ENCODE results near the gene DAPK1.

DAPK1 gene

DNA sequence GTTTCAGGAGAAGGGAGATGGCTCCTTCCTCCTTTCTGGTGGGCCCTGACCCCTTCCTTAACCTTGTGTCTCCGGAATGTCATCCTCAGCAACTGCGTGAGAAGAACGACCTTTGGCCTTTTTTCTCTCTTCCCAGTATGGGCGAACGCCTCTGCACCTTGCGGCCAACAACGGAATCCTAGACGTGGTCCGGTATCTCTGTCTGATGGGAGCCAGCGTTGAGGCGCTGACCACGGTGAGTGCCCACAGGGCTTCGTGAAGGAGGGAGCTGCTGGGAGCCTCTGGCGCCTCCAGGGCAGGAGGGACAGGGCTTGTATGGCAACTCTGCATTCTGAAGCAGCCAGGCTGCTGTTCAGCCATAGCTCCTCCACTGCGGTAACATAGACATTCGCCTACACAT is 160.2 kb downstream of the DAPK1 start:
- H3K27me3 Mint-ChIP-seq (ENCODE audit: low read depth) = peaks cover 3% of the 10 kb centered on the region
- H3K4me1 Mint-ChIP-seq (ENCODE audit: low read depth) = no peaks in the 10 kb centered on the region
- no peak overlapping the region for H3K27ac Mint-ChIP-seq
- no peaks in the 10 kb centered on the region for H3K36me3 Mint-ChIP-seq (ENCODE audit: low read depth)
- no peak overlapping the region for H3K4me3 Mint-ChIP-seq
- H3K9me3 Mint-ChIP-seq = no peaks in the 10 kb centered on the region

DNA sequence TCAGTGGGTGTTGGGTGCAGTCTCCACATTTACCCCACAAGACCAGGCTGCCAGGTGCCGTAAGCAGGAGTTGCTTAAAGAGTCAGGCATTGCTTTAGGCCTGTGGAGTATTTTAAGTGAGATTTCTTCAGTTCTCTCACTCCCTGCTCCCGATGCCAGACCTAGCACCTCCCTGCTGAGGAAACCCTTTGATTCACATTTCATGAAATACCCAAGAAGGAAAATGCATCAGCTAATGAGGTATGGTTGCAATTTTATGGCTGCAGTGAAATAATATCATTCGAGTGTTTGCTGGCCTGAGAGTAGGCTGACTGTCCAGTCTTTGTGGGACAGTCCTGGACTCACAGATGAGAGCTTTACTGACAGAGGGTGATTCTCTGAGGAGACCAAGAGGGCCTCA is 160.8 kb downstream of the DAPK1 start:
- H3K36me3 Mint-ChIP-seq (ENCODE audit: low read depth) = no peaks in the 10 kb centered on the region
- H3K4me1 Mint-ChIP-seq (ENCODE audit: low read depth) = no peaks in the 10 kb centered on the region
- no peaks in the 10 kb centered on the region for H3K9me3 Mint-ChIP-seq
- H3K27ac Mint-ChIP-seq = no peak overlapping the region
- H3K4me3 Mint-ChIP-seq = no peak overlapping the region
- peaks cover 3% of the 10 kb centered on the region for H3K27me3 Mint-ChIP-seq (ENCODE audit: low read depth)

DNA sequence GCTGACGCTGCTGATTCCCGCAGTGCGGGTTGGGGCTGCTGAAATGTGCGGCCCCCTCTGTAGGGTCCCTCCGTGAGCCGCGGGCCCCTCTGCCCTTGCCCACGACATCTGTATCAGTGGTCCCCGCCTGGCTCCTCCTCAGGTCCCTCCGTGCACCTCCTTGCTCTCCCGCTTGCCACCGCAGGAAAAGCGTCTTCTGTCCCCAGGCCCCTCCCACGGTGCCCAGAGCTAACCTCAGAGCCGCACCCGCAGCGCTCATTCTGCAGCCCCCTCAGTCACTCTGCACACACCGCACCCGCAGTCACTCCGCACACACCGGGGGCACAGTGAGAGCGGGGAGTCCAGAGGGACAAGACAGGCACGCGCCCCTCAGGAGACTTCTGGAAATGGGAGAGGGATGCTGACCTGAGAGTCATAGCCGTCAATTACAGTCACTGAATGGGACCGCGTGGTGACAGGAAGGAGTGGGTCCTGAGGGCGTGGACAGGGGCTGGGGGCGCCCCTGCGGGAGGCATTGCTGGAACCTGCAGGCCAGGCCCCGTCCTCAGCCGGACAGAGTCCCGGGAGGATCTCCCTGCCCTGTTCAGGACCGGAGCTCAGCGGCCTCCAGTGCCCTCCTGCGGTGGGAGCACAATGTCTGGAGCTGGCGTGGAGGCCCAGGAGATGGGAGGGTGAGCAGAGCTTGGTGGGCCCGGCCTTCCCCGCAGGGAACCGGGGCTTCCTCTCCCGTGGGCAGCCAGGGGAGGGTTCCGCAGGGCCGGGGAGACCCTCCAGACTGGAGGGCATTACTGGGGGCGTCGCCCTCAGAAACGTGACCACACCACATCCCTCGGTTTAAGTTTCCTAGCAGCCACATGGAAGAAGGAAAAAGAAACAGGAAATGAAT is 162.1 kb downstream of the DAPK1 start:
- Mint-ChIP-seq H3K4me3 (no peak overlapping the region), H3K27me3 (ENCODE audit: low read depth) (peaks cover 3% of the 10 kb centered on the region), H3K4me1 (ENCODE audit: low read depth) (no peaks in the 10 kb centered on the region), H3K36me3 (ENCODE audit: low read depth) (no peaks in the 10 kb centered on the region), H3K9me3 (no peaks in the 10 kb centered on the region), H3K27ac (no peak overlapping the region)

DNA sequence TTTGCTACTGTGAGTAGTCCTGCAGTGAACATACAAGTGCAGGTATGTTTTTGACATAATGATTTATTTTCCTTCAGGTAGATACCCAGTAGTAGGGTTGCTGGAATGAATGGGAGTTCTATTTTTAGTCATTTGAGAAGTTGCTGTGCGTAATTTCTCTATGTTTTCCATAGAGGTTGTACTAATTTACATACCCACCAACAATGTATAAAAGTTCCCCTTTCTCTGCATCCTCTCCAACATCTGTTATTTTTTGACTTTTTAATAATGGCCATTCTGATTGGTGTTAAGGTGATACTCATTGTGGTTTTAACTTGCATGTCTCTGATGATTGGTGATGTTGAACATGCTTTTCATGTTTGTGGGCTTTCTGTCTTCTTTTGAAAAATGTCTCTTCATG is 163.6 kb downstream of the DAPK1 start:
- Mint-ChIP-seq H3K36me3 (ENCODE audit: low read depth) (no peaks in the 10 kb centered on the region), H3K27ac (no peak overlapping the region), H3K4me1 (ENCODE audit: low read depth) (no peaks in the 10 kb centered on the region), H3K4me3 (no peak overlapping the region), H3K9me3 (no peaks in the 10 kb centered on the region), H3K27me3 (ENCODE audit: low read depth) (peaks cover 3% of the 10 kb centered on the region)

DNA sequence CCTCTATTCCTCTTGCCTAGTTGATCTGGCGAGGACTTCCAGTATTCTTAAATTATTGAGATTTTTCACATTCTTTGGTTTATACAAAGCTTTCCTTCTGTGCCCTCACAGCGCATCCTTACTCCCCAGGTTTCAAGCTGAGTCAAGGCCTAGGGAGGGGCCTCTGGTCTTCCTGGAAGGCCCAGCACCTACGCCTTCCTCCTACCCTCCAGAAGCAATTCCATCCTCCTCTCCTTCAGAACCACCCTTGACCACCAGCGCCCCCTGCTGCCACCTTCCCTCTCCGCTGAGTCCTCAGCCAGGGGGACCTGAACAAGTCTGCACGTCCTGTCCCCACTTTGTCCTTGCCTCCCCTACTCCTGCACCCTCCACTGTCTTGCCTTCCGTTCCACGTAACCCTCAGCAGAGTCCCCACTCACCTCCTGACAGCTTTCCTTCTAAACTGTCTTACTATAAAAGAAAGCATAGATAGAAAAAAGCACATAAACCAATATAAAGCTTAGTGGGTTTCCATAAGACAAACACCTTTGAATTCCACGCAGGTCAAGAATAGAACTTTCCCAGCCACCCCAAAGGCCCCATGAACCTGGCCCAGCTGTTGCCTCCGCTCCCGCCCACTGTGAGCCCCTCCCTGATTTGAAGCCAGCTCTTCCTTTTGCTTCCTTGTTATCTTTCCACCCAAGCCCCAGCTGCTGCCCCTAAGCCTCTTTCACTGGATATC is 165.3 kb downstream of the DAPK1 start:
- Mint-ChIP-seq H3K27ac (no peak overlapping the region), H3K4me1 (ENCODE audit: low read depth) (no peaks in the 10 kb centered on the region), H3K36me3 (ENCODE audit: low read depth) (no peaks in the 10 kb centered on the region), H3K9me3 (peaks cover 4% of the 10 kb centered on the region), H3K27me3 (ENCODE audit: low read depth) (peaks cover 3% of the 10 kb centered on the region), H3K4me3 (no peak overlapping the region)

DNA sequence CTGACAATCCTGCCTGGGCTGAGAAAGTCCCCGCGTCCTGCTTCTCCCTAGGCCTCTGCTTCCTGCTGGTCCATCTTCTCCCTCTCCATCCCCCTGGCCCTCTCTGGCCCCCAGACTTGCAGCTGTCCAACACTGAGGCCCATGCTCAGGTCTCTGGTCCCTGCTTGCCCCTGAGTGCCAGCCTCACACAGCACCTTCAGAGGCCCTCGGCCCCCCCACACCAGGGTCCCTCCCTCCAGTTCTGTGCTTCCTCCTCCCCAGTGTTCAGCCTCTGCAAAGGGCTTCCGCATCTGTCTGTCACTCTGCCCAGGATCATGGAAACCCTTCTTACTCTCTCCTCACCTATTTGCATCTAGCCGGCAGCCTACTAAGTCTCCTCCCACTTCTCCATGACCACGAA is 165.9 kb downstream of the DAPK1 start:
- H3K27ac Mint-ChIP-seq = no peak overlapping the region

GRCh38 chr9:87664153-87665060 is 166.7 kb downstream of the DAPK1 start:
- H3K27me3 Mint-ChIP-seq (ENCODE audit: low read depth) = peaks cover 3% of the 10 kb centered on the region
- H3K27ac Mint-ChIP-seq = no peak overlapping the region
- no peak overlapping the region for H3K4me3 Mint-ChIP-seq
- H3K9me3 Mint-ChIP-seq = peaks cover 4% of the 10 kb centered on the region
- no peaks in the 10 kb centered on the region for H3K4me1 Mint-ChIP-seq (ENCODE audit: low read depth)
- no peaks in the 10 kb centered on the region for H3K36me3 Mint-ChIP-seq (ENCODE audit: low read depth)

More for the DNA sequence above, 165.9 kb downstream of the DAPK1 start:
- no peaks in the 10 kb centered on the region for H3K4me1 Mint-ChIP-seq (ENCODE audit: low read depth)
- H3K4me3 Mint-ChIP-seq = no peak overlapping the region
- peaks cover 3% of the 10 kb centered on the region for H3K27me3 Mint-ChIP-seq (ENCODE audit: low read depth)
- no peaks in the 10 kb centered on the region for H3K36me3 Mint-ChIP-seq (ENCODE audit: low read depth)
- H3K9me3 Mint-ChIP-seq = peaks cover 4% of the 10 kb centered on the region

DNA sequence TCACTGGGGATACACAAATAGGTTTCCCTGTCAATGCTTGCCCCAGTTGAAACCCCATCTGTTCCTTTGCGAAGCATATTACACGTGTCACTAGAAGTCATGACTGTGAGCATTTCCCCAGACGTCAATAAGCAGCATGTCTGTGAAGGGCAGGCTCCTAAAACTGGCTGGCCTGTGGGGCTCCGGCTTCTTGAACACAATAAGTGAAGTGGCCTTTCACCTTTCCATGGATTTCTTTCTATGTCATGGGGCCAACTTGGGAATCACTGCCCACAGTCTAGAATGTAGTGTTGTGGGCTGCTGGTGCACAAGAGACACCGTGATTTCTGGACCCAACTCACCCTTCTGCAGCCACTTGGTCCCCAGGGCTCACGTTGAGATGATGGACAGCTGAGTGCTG is 167.8 kb downstream of the DAPK1 start:
- Mint-ChIP-seq H3K9me3 (peaks cover 4% of the 10 kb centered on the region), H3K4me3 (no peak overlapping the region), H3K4me1 (ENCODE audit: low read depth) (no peaks in the 10 kb centered on the region), H3K27ac (no peak overlapping the region), H3K27me3 (ENCODE audit: low read depth) (peaks cover 3% of the 10 kb centered on the region), H3K36me3 (ENCODE audit: low read depth) (no peaks in the 10 kb centered on the region)

DNA sequence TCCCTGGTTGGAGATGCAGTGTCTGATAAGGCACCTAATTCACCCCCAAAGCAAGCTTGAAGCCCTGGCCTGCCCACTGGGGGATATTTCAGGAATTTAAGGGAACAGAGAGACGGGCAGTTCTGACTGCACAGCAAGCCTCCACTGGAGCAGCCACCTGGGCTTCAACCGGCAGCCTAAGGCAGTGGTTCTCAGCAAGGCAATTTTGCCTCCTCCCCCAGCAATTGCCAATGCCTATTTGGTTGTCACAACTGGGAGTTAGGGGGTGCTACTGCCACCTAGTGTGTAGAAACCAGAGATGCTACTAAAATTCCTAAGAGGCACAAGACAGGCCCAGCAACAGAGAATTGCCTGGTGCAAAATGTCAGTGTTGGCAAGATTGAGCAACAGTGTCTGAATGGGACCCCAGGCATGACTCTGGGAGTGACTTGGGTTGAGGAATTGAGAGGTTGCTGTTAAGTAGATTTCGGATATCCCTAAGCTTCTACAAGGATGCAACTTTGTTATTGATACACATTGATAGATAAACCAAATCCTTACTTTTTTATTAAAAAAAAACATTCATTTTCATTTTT is 169.6 kb downstream of the DAPK1 start:
- H3K27me3 Mint-ChIP-seq (ENCODE audit: low read depth) = no peaks in the 10 kb centered on the region
- no peak overlapping the region for H3K4me3 Mint-ChIP-seq
- H3K4me1 Mint-ChIP-seq (ENCODE audit: low read depth) = no peaks in the 10 kb centered on the region
- no peaks in the 10 kb centered on the region for H3K36me3 Mint-ChIP-seq (ENCODE audit: low read depth)
- H3K27ac Mint-ChIP-seq = no peak overlapping the region
- peaks cover 4% of the 10 kb centered on the region for H3K9me3 Mint-ChIP-seq

DNA sequence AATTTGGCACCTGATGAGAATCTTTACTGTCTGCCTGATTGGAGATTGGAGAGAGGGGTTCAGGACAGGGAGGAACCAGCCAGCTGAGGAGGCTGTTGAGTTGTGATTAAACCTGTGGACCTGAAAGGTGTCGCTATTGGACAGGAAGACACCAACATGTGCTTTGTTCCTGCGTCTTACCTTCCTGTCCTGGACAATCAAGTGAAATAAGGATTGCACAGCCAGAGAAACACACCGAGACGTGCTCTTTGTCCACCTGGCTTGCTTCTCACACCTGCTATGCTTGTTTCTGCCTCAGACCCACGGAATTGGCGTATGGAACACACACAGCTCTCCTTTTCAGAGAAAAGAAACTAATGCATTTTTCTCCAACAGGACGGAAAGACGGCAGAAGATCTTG is 170.6 kb downstream of the DAPK1 start:
- H3K9me3 Mint-ChIP-seq = peaks cover 4% of the 10 kb centered on the region

DNA sequence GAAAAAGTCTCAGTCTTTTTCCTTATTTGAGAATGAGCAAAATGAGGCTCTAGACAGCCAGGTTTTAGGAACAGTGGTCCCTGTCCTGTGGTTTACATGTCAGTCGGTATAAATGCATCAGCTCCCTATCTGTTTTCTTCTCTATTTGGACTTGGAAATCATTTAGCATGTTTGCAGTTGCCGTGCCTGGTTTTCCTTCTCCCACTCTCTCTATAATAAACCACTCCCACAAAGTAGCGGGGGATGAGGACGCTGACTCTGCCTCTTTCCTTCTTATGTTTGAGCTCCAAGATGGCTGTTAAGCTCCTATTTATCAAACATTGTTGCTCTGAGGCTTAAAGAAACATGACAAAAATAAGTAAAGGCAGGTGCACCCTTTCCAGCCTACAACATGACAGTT is 171.1 kb downstream of the DAPK1 start:
- H3K4me1 Mint-ChIP-seq (ENCODE audit: low read depth) = no peaks in the 10 kb centered on the region
- no peaks in the 10 kb centered on the region for H3K36me3 Mint-ChIP-seq (ENCODE audit: low read depth)
- H3K27ac Mint-ChIP-seq = no peak overlapping the region
- no peak overlapping the region for H3K4me3 Mint-ChIP-seq
- peaks cover 4% of the 10 kb centered on the region for H3K9me3 Mint-ChIP-seq
- H3K27me3 Mint-ChIP-seq (ENCODE audit: low read depth) = no peaks in the 10 kb centered on the region

More for the DNA sequence above, 170.6 kb downstream of the DAPK1 start:
- no peaks in the 10 kb centered on the region for H3K36me3 Mint-ChIP-seq (ENCODE audit: low read depth)
- H3K27ac Mint-ChIP-seq = no peak overlapping the region
- H3K4me1 Mint-ChIP-seq (ENCODE audit: low read depth) = no peaks in the 10 kb centered on the region
- no peak overlapping the region for H3K4me3 Mint-ChIP-seq
- H3K27me3 Mint-ChIP-seq (ENCODE audit: low read depth) = no peaks in the 10 kb centered on the region

DNA sequence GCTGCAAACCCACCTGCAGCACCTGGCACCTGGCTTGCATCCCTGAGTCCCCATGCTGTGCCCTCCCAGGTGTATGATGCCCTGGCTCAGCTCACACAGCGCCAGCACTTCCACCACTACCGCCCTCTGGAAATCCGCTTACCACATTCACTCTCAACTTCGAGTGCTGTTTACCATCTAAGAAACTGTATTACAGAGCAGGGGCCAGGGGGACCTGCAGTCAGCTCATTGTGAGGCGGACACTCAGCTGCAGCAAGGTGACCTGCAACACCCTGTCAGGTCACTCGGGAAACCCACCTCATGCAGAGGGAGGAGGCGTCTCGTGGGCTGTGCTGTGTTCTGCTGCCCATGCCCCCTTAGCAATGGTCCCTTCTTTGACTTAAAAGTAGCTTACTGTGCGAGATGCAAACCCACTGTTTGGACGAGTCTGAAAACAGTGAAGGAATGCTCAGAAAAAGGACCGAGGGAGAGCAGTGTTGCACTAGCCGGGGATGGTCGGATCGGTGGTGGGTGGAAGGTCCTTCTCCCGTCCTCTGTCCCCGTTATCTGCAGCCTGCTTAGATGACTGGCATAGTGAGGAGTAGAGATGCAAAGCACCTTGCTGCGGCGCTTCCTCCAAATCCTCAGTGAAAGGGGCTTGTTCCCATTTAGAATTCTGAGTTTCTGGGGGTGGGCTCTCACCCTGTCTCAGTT is 173.1 kb downstream of the DAPK1 start:
- peaks cover 4% of the 10 kb centered on the region for H3K9me3 Mint-ChIP-seq
- H3K4me1 Mint-ChIP-seq (ENCODE audit: low read depth) = no peaks in the 10 kb centered on the region
- no peak overlapping the region for H3K27ac Mint-ChIP-seq
- H3K27me3 Mint-ChIP-seq (ENCODE audit: low read depth) = no peaks in the 10 kb centered on the region
- no peak overlapping the region for H3K4me3 Mint-ChIP-seq
- no peaks in the 10 kb centered on the region for H3K36me3 Mint-ChIP-seq (ENCODE audit: low read depth)

DNA sequence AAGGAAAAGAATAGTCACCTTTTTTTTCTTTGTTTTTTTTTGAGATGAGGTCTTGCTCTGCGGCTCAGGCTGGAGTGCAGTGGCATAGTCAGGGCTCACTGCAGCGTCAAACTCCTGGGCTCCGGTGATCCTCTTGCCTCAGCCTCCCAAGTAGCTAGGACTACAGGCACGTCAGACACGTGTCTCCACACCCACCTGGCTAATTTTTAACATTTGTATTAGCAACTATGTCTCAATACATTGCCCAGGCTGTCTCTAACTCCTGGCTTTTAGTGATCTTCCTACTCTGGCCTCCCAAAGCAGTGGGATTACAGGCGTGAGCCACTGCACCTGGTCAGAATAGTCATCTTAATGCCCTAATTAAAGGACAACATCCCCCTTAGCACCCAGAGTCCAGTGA is 173.8 kb downstream of the DAPK1 start:
- H3K4me3 Mint-ChIP-seq = no peak overlapping the region
- H3K27ac Mint-ChIP-seq = no peak overlapping the region
- no peaks in the 10 kb centered on the region for H3K4me1 Mint-ChIP-seq (ENCODE audit: low read depth)
- peaks cover 4% of the 10 kb centered on the region for H3K9me3 Mint-ChIP-seq
- no peaks in the 10 kb centered on the region for H3K27me3 Mint-ChIP-seq (ENCODE audit: low read depth)
- no peaks in the 10 kb centered on the region for H3K36me3 Mint-ChIP-seq (ENCODE audit: low read depth)

- Mint-ChIP-seq H3K9me3 (peaks cover 3% of the 10 kb centered on the region), H3K4me1 (ENCODE audit: low read depth) (no peaks in the 10 kb centered on the region), H3K27ac (no peak overlapping the region), H3K27me3 (ENCODE audit: low read depth) (no peaks in the 10 kb centered on the region), H3K36me3 (ENCODE audit: low read depth) (no peaks in the 10 kb centered on the region), H3K4me3 (no peak overlapping the region)
Measured at GRCh38 chr9:87671925-87672324, 174.3 kb downstream of the DAPK1 start.
